ENCODE results near the gene RAPGEF5. TPM values are rescaled to one million over a fixed set of nuclear protein-coding genes. Genes with fewer than 3 reads are reported as not detected.

The RAPGEF5 gene
- total RNA-seq, 1 experiment from 2014 or later = 16.4 TPM

GRCh38 chr7:22255342-22255741 is 101.6 kb downstream of the RAPGEF5 start:
- Histone ChIP-seq H3K9me3 (ENCODE audit: insufficient read depth, low read depth) (no peaks in the 10 kb centered on the region), H3K36me3 (ENCODE audit: low read depth) (no peaks in the 10 kb centered on the region), H3K4me3 (no peak overlapping the region), H3K9me2 (ENCODE audit: insufficient read depth) (0 out of 2 replicates have a peak, but pooled peaks cover 4% of the 10 kb centered on the region), H3F3A (ENCODE audit: insufficient read depth, low read depth) (no peaks in the 10 kb centered on the region), H3K4me2 (no peak overlapping the region), H3K4me1 (replicated peaks; ENCODE audit: insufficient read depth) (no peaks in the 10 kb centered on the region), H4K20me1 (ENCODE audit: insufficient read depth) (no peaks in the 10 kb centered on the region), H3K27ac (no peak overlapping the region), H3K79me2 (ENCODE audit: low read depth) (no peaks in the 10 kb centered on the region), H3K27me3 (ENCODE audit: insufficient read depth, low read depth) (no peaks in the 10 kb centered on the region), H2AFZ (no peak overlapping the region)
- BruUV-seq (replicated peaks) = no TSS peak
- CTCF ChIA-PET = no interaction called here
- no peak for DNase-seq
- intact Hi-C loops (cut with micrococcal nuclease; ENCODE audit: unreplicated experiment) = no loop called here
- POLR2A ChIA-PET (ENCODE audit: unreplicated experiment) = no interaction called here
- TF ChIP-seq CTCF (conservative IDR thresholded peaks at IDR 0.05) (no peak), EZH2 (IDR thresholded peaks at IDR 0.05; ENCODE audit: low read depth) (no peak)

- Histone ChIP-seq H3K36me3 (ENCODE audit: low read depth) (no peaks in the 10 kb centered on the region), H3K4me3 (no peak overlapping the region), H3K79me2 (ENCODE audit: low read depth) (no peaks in the 10 kb centered on the region), H4K20me1 (ENCODE audit: insufficient read depth) (no peaks in the 10 kb centered on the region), H3K27me3 (ENCODE audit: insufficient read depth, low read depth) (no peaks in the 10 kb centered on the region), H3K27ac (no peak overlapping the region), H3K9me2 (ENCODE audit: insufficient read depth) (0 out of 2 replicates have a peak, but pooled peaks cover 2% of the 10 kb centered on the region), H3K4me2 (no peak overlapping the region), H2AFZ (no peak overlapping the region), H3F3A (ENCODE audit: insufficient read depth, low read depth) (no peaks in the 10 kb centered on the region), H3K9me3 (ENCODE audit: insufficient read depth, low read depth) (no peaks in the 10 kb centered on the region), H3K4me1 (replicated peaks; ENCODE audit: insufficient read depth) (no peaks in the 10 kb centered on the region)
- ChIA-PET CTCF (no interaction called here), POLR2A (ENCODE audit: unreplicated experiment) (interaction anchor here (0.5 kb wide), 1 partner anchor 11 kb away, joined by 6 read pairs; no protein-coding TSS in a partner anchor)
- intact Hi-C loops (cut with micrococcal nuclease; ENCODE audit: unreplicated experiment) = no loop called here
- no peak for DNase-seq
- TF ChIP-seq CTCF (conservative IDR thresholded peaks at IDR 0.05) (no peak), EZH2 (IDR thresholded peaks at IDR 0.05; ENCODE audit: low read depth) (no peak)
- no TSS peak for BruUV-seq (replicated peaks)
Measured at GRCh38 chr7:22252936-22253536, 103.9 kb downstream of the RAPGEF5 start.

- Histone ChIP-seq H2AFZ (no peak overlapping the region), H4K20me1 (ENCODE audit: insufficient read depth) (no peaks in the 10 kb centered on the region), H3K4me3 (no peak overlapping the region), H3K9me2 (ENCODE audit: insufficient read depth) (no peaks in the 10 kb centered on the region), H3K4me2 (no peak overlapping the region), H3K27me3 (ENCODE audit: insufficient read depth, low read depth) (no peaks in the 10 kb centered on the region), H3K4me1 (replicated peaks; ENCODE audit: insufficient read depth) (no peaks in the 10 kb centered on the region), H3F3A (ENCODE audit: insufficient read depth, low read depth) (no peaks in the 10 kb centered on the region), H3K79me2 (ENCODE audit: low read depth) (no peaks in the 10 kb centered on the region), H3K36me3 (ENCODE audit: low read depth) (no peaks in the 10 kb centered on the region), H3K9me3 (ENCODE audit: insufficient read depth, low read depth) (no peaks in the 10 kb centered on the region), H3K27ac (no peak overlapping the region)
- ChIA-PET POLR2A (ENCODE audit: unreplicated experiment) (no interaction called here), CTCF (no interaction called here)
- intact Hi-C loops (cut with micrococcal nuclease; ENCODE audit: unreplicated experiment) = no loop called here
- no TSS peak for BruUV-seq (replicated peaks)
- TF ChIP-seq CTCF (conservative IDR thresholded peaks at IDR 0.05) (no peak), EZH2 (IDR thresholded peaks at IDR 0.05; ENCODE audit: low read depth) (no peak)
- no peak for DNase-seq
Measured at GRCh38 chr7:22252016-22252415, 104.9 kb downstream of the RAPGEF5 start.
